Mesothelial cell of epicardium (in vitro differentiated cells): ENCODE measurements around the gene HSH2D. TPM values are rescaled to one million over a fixed set of nuclear protein-coding genes. Genes with fewer than 3 reads are reported as not detected.
"Not testable (repeated sequence)": the region's sequence is repeated elsewhere in the genome, so short reads cannot be mapped to it uniquely, and the experiment has no call there.

Source experiments
- DNase-seq, 2 experiments: peaks; one replicate each; pipeline ENCODE4 v3.0.0; 2021; ENCODE audit warnings: low spot score in 2 of 2; ENCODE audit not compliant: unreplicated experiment in 2 of 2
- H3K27ac Mint-ChIP-seq: 2 replicates; pipeline ENCODE4 v1.8.0; 2021; ENCODE audit warnings: mixed read lengths
- H3K27me3 Mint-ChIP-seq: 2 replicates; pipeline ENCODE4 v1.8.0; 2021; ENCODE audit warnings: low read depth, mixed read lengths
- H3K36me3 Mint-ChIP-seq: 2 replicates; pipeline ENCODE4 v1.8.0; 2021; ENCODE audit warnings: mixed read lengths
- H3K4me1 Mint-ChIP-seq: 2 replicates; pipeline ENCODE4 v1.8.0; 2021; ENCODE audit warnings: mixed read lengths
- H3K4me3 Mint-ChIP-seq: 2 replicates; pipeline ENCODE4 v1.8.0; 2021; ENCODE audit warnings: mild to moderate bottlenecking, moderate library complexity, mixed read lengths
- H3K9me3 Mint-ChIP-seq: 2 replicates; pipeline ENCODE4 v1.8.0; 2021; ENCODE audit warnings: mixed read lengths
- total RNA-seq: library from RNA; stranded (reverse); gene quantifications from 3 replicates; pipeline ENCODE4 v1.2.1, GENCODE V29; 2021
- TF ChIP-seq, protein P1 (sequence below): fragments of 200-600 bp; sonication (generic); IDR thresholded peaks from one replicate; pipeline ENCODE4 v1.5.0; 2021; ENCODE audit warnings: antibody characterized with exemption; ENCODE audit not compliant: unreplicated experiment

The HSH2D gene
- total RNA-seq, 1 donor from 2014 or later, result 0.38 TPM

DNA sequence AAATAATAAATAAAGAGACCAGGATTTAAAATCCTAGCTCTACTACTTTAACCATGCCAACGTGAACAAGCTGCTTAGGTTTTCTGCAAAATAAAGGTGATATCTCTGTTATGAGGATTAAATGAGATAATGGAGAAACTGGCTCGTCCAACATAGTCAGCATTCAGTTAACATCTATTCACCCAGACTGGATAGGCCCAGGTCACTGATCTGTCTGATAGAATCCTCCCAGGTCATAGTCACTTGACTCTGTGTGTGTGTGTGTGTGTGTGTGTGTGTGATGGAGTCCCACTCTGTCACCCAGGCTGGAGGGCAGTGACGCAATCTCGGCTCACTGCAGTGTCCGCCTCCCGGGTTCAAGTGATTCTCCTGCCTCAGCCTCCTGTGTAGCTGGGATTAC lies 44.7 kb upstream of the HSH2D start:
- DNase-seq, result no peak
- Mint-ChIP-seq H3K27ac (peak overlapping the region; percentile 71), H3K4me3 (no peak overlapping the region), H3K27me3 (no peaks in the 10 kb centered on the region), H3K36me3 (peaks cover 54% of the 10 kb centered on the region), H3K4me1 (peaks cover 31% of the 10 kb centered on the region), H3K9me3 (no peaks in the 10 kb centered on the region)
- TF ChIP-seq, protein P1, sequence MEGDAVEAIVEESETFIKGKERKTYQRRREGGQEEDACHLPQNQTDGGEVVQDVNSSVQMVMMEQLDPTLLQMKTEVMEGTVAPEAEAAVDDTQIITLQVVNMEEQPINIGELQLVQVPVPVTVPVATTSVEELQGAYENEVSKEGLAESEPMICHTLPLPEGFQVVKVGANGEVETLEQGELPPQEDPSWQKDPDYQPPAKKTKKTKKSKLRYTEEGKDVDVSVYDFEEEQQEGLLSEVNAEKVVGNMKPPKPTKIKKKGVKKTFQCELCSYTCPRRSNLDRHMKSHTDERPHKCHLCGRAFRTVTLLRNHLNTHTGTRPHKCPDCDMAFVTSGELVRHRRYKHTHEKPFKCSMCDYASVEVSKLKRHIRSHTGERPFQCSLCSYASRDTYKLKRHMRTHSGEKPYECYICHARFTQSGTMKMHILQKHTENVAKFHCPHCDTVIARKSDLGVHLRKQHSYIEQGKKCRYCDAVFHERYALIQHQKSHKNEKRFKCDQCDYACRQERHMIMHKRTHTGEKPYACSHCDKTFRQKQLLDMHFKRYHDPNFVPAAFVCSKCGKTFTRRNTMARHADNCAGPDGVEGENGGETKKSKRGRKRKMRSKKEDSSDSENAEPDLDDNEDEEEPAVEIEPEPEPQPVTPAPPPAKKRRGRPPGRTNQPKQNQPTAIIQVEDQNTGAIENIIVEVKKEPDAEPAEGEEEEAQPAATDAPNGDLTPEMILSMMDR, result no peak

DNA sequence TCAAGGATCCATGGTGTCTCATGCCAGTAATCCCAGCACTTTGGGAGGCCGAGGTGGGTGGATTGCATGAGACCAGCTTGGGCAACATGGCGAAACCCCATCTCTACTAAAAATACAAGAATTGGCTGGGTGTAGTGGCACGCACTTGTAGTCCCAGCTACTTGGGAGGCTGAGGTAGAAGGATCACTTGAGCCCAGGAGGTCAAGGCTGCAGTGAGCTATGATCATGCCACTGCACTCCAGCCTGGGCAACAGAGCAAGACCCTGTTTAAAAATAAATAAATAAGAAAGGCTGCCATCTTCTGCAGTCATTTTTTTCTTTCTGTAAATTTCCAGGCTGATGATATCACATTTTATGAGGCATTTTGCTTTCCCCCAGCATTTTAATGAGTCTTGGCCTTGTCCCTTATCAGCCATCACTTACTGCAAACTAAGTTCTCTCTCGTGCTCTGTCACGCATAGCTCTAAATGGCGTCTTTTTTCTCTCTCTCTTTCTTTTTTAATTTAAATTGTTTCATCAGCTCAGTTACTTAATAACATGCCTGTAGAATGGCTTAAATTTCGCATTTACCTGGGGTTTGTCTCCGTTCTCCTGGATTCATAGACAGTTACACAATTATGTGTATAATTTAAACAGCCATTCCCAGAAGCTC lies 44.0 kb upstream of the HSH2D start:
- Mint-ChIP-seq H3K36me3 (peaks cover 53% of the 10 kb centered on the region), H3K4me1 (peaks cover 30% of the 10 kb centered on the region), H3K27ac (peak overlapping the region; percentile 88)
- DNase-seq, H3K4me3 Mint-ChIP-seq, H3K27me3 Mint-ChIP-seq, H3K9me3 Mint-ChIP-seq: not testable (repeated sequence)

DNA sequence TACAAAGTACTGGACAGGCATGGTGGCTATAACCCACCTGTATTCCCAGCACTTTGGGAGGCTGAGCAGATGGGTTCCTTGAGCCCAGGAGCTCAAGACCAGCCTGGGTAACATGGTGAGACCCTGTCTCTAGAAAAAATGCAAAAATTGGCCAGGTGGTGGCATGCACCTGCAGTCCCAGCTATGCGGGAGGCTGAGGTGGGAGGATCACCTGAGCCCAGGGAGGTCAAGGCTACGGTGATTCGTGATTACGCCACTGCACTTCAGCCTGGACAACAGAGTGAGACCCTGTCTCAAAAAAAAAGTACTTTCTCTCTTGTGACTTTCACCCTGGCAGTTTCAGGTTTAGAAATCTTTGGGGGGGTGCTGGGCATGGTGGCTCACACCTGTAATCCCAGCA lies 43.0 kb upstream of the HSH2D start:
- H3K36me3 Mint-ChIP-seq, result peaks cover 46% of the 10 kb centered on the region
- H3K27me3 Mint-ChIP-seq, result no peaks in the 10 kb centered on the region
- H3K4me3 Mint-ChIP-seq, result no peak overlapping the region

DNA sequence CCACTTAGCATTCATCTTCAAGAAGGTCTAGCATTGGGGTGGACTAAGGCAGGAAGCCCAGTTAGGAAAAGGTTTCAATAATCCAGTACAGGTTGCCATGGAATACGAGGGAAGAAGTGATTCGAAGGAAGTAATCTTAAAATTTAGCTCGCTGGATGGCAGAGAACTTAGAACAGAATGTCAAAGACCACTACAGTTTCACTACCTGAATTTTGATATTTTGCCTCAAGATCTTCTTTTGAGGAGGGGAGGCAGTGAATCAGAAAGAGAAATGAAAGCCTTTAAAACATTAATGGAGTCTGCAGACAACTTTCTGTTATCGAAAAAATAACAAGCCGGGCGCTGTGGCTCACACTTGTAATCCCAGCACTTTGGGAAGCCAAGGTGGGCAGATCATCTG lies 38.8 kb upstream of the HSH2D start:
- no peaks in the 10 kb centered on the region for H3K27me3 Mint-ChIP-seq
- no peak overlapping the region for H3K4me3 Mint-ChIP-seq
- H3K27ac Mint-ChIP-seq, result no peak overlapping the region
- peaks cover 3% of the 10 kb centered on the region for H3K4me1 Mint-ChIP-seq
- peaks cover 22% of the 10 kb centered on the region for H3K36me3 Mint-ChIP-seq
- no peak for DNase-seq
- no peaks in the 10 kb centered on the region for H3K9me3 Mint-ChIP-seq
- TF ChIP-seq, protein P1, result no peak

More for the DNA sequence above, 43.0 kb upstream of the HSH2D start:
- TF ChIP-seq, protein P1, result no peak
- Mint-ChIP-seq H3K4me1 (peaks cover 20% of the 10 kb centered on the region), H3K27ac (no peak overlapping the region), H3K9me3 (no peaks in the 10 kb centered on the region)
- DNase-seq, result no peak

DNA sequence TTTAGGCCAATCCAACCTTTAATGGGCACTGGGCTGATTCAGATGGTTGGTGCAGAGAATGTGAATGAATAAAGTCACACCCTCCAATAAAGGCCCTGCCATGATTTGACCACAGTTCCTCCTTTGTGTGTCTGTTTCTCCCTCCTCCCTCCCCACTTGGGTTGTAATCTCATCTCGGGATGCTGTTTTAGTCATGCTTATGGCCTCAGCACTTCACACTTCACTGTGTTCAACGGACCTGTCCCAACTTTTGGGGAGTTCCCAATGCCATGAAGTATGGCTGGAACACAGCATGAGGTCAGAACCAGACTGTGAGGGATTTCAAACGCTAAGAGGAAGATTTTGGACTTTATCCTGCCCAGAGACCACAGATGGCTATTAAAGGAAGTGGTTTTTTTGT lies 37.4 kb upstream of the HSH2D start:
- no peak for DNase-seq
- H3K36me3 Mint-ChIP-seq, result peaks cover 18% of the 10 kb centered on the region
- TF ChIP-seq, protein P1, result no peak
- no peak overlapping the region for H3K27ac Mint-ChIP-seq
- no peaks in the 10 kb centered on the region for H3K9me3 Mint-ChIP-seq
- no peak overlapping the region for H3K4me3 Mint-ChIP-seq
- no peaks in the 10 kb centered on the region for H3K27me3 Mint-ChIP-seq
- H3K4me1 Mint-ChIP-seq, result peaks cover 3% of the 10 kb centered on the region

DNA sequence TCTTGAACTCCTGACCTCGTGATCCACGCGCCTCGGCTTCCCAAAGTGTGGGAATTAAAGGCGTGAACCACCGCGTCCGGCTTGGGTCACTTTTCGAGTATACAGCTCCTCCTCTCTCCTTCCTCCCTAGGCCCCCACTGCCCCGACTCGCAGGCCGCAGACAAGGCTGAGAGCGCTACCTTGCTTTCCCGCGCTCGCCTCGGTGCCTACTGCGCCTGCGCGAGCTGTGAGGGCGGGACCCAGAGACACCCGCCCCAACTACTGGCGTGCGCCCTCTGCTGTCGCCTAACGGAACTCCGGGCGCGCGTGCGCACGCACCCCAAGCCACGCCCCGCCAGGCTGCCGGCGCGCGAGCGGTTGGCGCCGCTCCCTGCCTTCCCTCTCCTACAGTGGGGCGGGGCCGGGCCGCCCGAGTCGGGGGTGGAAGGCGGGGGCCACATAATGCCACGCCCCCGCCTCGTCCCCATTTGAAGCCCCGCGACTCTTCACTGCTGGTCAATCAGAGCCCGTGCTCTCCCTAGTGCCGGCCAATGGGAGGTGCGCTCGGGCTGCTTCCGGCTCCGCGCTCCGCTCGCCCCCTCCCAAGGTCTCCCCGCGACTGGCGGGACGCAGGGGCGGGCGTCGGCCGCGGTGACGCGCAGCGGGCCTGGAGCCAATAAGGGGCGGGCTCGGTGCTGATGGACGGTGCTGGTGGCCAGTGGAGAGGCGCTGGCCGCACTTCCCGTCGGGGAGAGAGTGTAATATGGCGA lies 32.2 kb upstream of the HSH2D start, which contains the start of gene RAB8A:
RAB8A (plus strand) TSS at position 730 of the 749 bp plus-strand sequence; CDS start at position 743, 13 bp downstream.
- peak; percentile 99 to 100 for DNase-seq
- TF ChIP-seq, protein P1, result peak; percentile 99
- H3K9me3 Mint-ChIP-seq, result no peaks in the 10 kb centered on the region
- H3K4me1 Mint-ChIP-seq, result peaks cover 13% of the 10 kb centered on the region
- H3K36me3 Mint-ChIP-seq, result peaks cover 3% of the 10 kb centered on the region
- peak within 1 kb of the TSS; percentile 98 for H3K27ac Mint-ChIP-seq
- peak within 1 kb of the TSS; percentile 99 for H3K4me3 Mint-ChIP-seq
- no peaks in the 10 kb centered on the region for H3K27me3 Mint-ChIP-seq
